GM18858 (cell line): ENCODE data around the gene MRNIP.
A peak's percentile ranks its signal among the peaks of the same experiment; 100 is the strongest.
"Not testable (repeated sequence)": the region's sequence is repeated elsewhere in the genome, so short reads cannot be mapped to it uniquely, and the experiment has no call there.

ENCODE experiments used
- ATAC-seq: cut with Tn5 transposase; IDR thresholded peaks from one replicate; pipeline ENCODE4 v1.9.1; 2021; ENCODE audit not compliant: unreplicated experiment

MRNIP gene

GRCh38 chr5:179872055-179872827 is 13.6 kb upstream of the MRNIP start:
- no peak for ATAC-seq

- not testable (repeated sequence) for ATAC-seq
Measured at GRCh38 chr5:179871533-179871932, 12.9 kb upstream of the MRNIP start.

- ATAC-seq: no peak
Measured at GRCh38 chr5:179870952-179871351, 12.3 kb upstream of the MRNIP start.

- ATAC-seq: no peak
Measured at GRCh38 chr5:179870403-179870903, 11.8 kb upstream of the MRNIP start.

- no peak for ATAC-seq
Measured at GRCh38 chr5:179869641-179870402, 11.2 kb upstream of the MRNIP start.

GRCh38 chr5:179869101-179869500 is 10.5 kb upstream of the MRNIP start:
- ATAC-seq: no peak

- no peak for ATAC-seq
Measured at GRCh38 chr5:179868541-179868940, 9.9 kb upstream of the MRNIP start.

GRCh38 chr5:179867476-179867875 is 8.9 kb upstream of the MRNIP start:
- no peak for ATAC-seq

GRCh38 chr5:179867079-179867465 is 8.5 kb upstream of the MRNIP start:
- no peak for ATAC-seq

- ATAC-seq: no peak
Measured at GRCh38 chr5:179866241-179867078, 7.8 kb upstream of the MRNIP start.

GRCh38 chr5:179865491-179866240 is 7.0 kb upstream of the MRNIP start:
- no peak for ATAC-seq

GRCh38 chr5:179864686-179865085 is 6.1 kb upstream of the MRNIP start:
- ATAC-seq: no peak

GRCh38 chr5:179863449-179864085 is 5.0 kb upstream of the MRNIP start:
- ATAC-seq: no peak

- ATAC-seq: no peak
Measured at GRCh38 chr5:179862891-179863290, 4.3 kb upstream of the MRNIP start.

GRCh38 chr5:179862296-179862695 is 3.7 kb upstream of the MRNIP start:
- ATAC-seq: no peak

- no peak for ATAC-seq
Measured at GRCh38 chr5:179860301-179860700, 1.7 kb upstream of the MRNIP start.

- peak; percentile 19 for ATAC-seq
Measured at GRCh38 chr5:179858241-179858585, 404 bp downstream of the MRNIP start.

- ATAC-seq: no peak
Measured at GRCh38 chr5:179854356-179854755, 4.3 kb downstream of the MRNIP start.

GRCh38 chr5:179852993-179853547 is 5.5 kb downstream of the MRNIP start:
- ATAC-seq: peak; percentile 86

- ATAC-seq: no peak
Measured at GRCh38 chr5:179841621-179842020, 17.0 kb downstream of the MRNIP start.
